ENCODE measurements around the gene HSPE1. TPM values are rescaled to one million over a fixed set of nuclear protein-coding genes. Genes with fewer than 3 reads are reported as not detected.

Gene HSPE1
- total and polyA plus RNA-seq, 8 donors, result 17.1 to 98.6 (median 38.3) TPM

- DNase-seq (peak in 3 of 6 donors; percentile 29 to 87 (median 46)), FAIRE-seq (no peak), ATAC-seq (peak; percentile 35 to 57 (median 42))
- 1% methylated on average over 17 of the region's 17 CpGs for WGBS, 2 donors
- no peaks in the 10 kb centered on the region for H3K27me3 ChIP-seq
- intact Hi-C loops (cut with DNase I), result no loop called here
- no peaks in the 10 kb centered on the region for H3K36me3 ChIP-seq
- H3K9me3 ChIP-seq, result no peaks in the 10 kb centered on the region
- peak overlapping the region; percentile 84 to 98 (median 91) for H3K27ac ChIP-seq
- TF ChIP-seq CTCF (IDR thresholded peaks at IDR 0.05), result no peak
- peaks cover 0 to 14% (median 7%) of the 10 kb centered on the region in 3 donors for H3K4me1 ChIP-seq
- peak overlapping the region; percentile 58 to 82 (median 82) for H3K4me3 ChIP-seq
These were observed 16.2 kb downstream of the HSPE1 start for GRCh38 chr2:197516393-197516761.

- Histone ChIP-seq H3K36me3 (no peaks in the 10 kb centered on the region), H3K27me3 (no peaks in the 10 kb centered on the region), H3K4me1 (peaks cover 0 to 14% (median 7%) of the 10 kb centered on the region in 3 donors), H3K9me3 (no peaks in the 10 kb centered on the region), H3K4me3 (peak overlapping the region; percentile 58 to 82 (median 82)), H3K27ac (no peak overlapping the region)
- intact Hi-C loops (cut with DNase I), result no loop called here
- DNase-seq (no peak), ATAC-seq (no peak), FAIRE-seq (no peak)
- 11 to 15% methylated on average over 2 of the region's 2 CpGs for WGBS, 2 donors
- TF ChIP-seq CTCF (IDR thresholded peaks at IDR 0.05), result no peak
These were observed 17.0 kb downstream of the HSPE1 start for GRCh38 chr2:197517150-197517549.

- H3K9me3 ChIP-seq, result no peaks in the 10 kb centered on the region
- DNase-seq, result no peak
- H3K4me3 ChIP-seq, result no peak overlapping the region
- no peaks in the 10 kb centered on the region for H3K27me3 ChIP-seq
- no peak overlapping the region for H3K27ac ChIP-seq
- TF ChIP-seq CTCF (IDR thresholded peaks at IDR 0.05), result no peak
- H3K36me3 ChIP-seq, result peaks cover 0 to 28% (median 0%) of the 10 kb centered on the region in 3 donors
- no peaks in the 10 kb centered on the region for H3K4me1 ChIP-seq
- no peak for ATAC-seq
- intact Hi-C loops (cut with DNase I), result no loop called here
- no peak for FAIRE-seq
- 35 to 49% methylated on average over 2 of the region's 2 CpGs for WGBS, 2 donors
These were observed 38.2 kb downstream of the HSPE1 start for GRCh38 chr2:197538412-197538811.

- no peak for TF ChIP-seq CTCF (IDR thresholded peaks at IDR 0.05)
- no peak for ATAC-seq
- 73 to 76% methylated on average over 1 of the region's 1 CpG for WGBS, 2 donors
- no peaks in the 10 kb centered on the region for H3K9me3 ChIP-seq
- no peak for FAIRE-seq
- H3K27me3 ChIP-seq, result no peaks in the 10 kb centered on the region
- no peak overlapping the region for H3K4me3 ChIP-seq
- H3K36me3 ChIP-seq, result peaks cover 0 to 40% (median 0%) of the 10 kb centered on the region in 3 donors
- no peak overlapping the region for H3K27ac ChIP-seq
- intact Hi-C loops (cut with DNase I), result no loop called here
- no peaks in the 10 kb centered on the region for H3K4me1 ChIP-seq
- DNase-seq, result no peak
These were observed 39.6 kb downstream of the HSPE1 start for GRCh38 chr2:197539734-197540133.

GRCh38 chr2:197543206-197543605 is 43.0 kb downstream of the HSPE1 start:
- WGBS, 2 donors, result 92 to 99% methylated on average over 3 of the region's 3 CpGs
- Histone ChIP-seq H3K27me3 (no peaks in the 10 kb centered on the region), H3K9me3 (no peaks in the 10 kb centered on the region), H3K36me3 (peaks cover 0 to 31% (median 0%) of the 10 kb centered on the region in 3 donors), H3K27ac (no peak overlapping the region), H3K4me1 (no peaks in the 10 kb centered on the region), H3K4me3 (no peak overlapping the region)
- DNase-seq, result no peak
- ATAC-seq, result no peak
- intact Hi-C loops (cut with DNase I), result no loop called here
- no peak for FAIRE-seq
- TF ChIP-seq CTCF (IDR thresholded peaks at IDR 0.05), result no peak

Data from pancreas (tissue), 10 donors.